CD4-positive, alpha-beta T cell treated with Interleukin-1 beta for 1 hour (primary cell): ENCODE results near the gene SLC9A3.
A peak's percentile ranks its signal among the peaks of the same experiment; 100 is the strongest.

Experiments
- DNase-seq, 2 donors: peaks; one replicate each; pipeline ENCODE4 v3.0.0-alpha.2; 2020 to 2022

Gene SLC9A3

DNA sequence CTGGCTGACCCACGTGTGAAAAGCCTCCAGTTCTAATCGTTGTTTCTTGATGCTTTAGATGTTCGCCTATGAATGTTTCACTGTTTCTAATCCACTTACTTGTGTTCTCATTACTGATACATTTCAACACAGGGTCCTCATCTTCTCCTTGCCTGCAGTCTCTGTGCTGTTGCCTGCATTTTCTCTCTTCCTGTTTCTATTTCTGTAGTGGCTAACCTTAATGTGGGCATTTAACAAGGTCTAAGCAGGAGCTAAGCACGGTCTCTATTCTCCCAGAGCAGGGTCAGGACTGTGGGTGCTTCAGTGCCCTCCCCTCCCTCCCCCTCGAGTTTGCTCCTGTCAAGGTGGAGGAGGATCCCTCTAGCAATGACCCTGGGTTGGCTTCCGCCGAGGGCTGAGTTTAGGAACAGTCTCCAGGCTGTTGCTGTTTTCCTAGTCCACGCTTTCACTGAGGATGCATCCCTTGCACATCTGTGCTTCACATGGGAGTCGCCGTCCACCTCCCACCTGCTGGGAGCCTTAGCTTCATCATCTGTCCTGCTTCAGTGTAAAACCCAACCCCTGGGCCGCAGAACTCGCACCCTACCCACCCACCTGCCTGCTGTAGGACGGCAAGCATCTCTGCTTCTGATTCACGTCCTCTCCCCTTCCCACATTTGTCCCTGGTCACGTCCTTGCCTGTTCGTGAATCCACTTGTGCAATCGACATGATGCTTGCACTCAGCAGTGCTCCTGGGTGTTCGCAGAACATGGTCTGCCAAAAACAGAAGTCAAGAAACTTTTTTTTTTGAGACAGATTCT, 83.6 kb downstream of the SLC9A3 start:
- DNase-seq, result no peak

DNA sequence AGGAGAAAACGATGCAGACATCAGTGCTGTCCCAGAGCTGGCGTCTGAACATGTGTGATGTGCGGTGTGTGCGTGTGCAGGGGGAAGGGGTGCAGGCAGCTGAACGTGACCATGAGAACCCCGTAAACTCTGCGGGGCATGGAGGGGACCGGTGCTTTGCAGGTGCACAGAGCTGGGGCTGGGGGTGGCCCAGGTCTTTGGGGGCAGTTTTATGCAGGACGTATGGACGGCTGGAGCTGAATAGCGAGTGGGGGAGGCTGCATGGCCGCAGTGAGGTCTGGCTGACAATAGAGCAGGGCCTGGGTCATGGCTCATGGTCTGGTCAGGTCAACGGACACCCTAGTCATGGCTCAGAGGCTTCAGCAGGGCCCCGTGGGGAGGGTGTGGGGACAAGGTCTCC, 84.6 kb downstream of the SLC9A3 start:
- no peak for DNase-seq

DNA sequence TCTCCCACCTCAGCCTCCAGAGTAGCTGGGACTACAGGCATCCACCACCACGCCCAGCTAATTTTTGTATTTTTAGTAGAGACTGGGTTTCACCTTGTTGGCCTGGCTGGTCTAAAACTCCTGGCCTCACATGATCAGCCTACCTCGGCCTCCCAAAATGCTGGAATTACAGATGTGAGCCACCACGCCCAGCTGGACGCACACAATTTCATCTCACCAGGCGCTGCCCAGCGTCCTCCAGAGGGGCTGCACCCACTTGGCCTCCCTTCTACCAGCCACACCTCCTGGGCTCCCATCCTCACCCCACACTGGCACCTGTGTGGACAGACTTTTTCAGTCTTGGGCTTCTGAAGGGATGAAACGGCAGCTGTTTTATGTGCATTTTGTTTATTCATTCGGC, 85.1 kb downstream of the SLC9A3 start:
- DNase-seq, result no peak

- no peak for DNase-seq
Observed at GRCh38 chr5:438481-438981, 85.7 kb downstream of the SLC9A3 start.

GRCh38 chr5:437281-437771, 86.9 kb downstream of the SLC9A3 start:
- DNase-seq, result no peak

DNA sequence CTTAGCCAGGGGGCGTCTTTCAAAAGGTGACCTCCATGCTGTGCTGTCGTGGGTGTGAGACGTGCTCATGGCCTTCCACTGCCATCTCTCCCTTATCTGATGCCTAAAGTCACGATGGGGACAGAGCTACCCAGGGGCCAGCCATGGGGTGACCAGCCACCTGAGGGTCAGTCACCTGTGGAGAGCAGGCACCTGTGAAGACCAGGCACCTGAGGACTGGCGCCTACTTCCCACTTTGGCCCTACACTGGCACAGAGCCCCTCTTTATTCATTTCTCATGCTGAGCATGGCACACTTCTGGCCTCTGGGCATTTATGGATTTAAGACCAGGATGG, 87.6 kb downstream of the SLC9A3 start:
- DNase-seq, result no peak

DNA sequence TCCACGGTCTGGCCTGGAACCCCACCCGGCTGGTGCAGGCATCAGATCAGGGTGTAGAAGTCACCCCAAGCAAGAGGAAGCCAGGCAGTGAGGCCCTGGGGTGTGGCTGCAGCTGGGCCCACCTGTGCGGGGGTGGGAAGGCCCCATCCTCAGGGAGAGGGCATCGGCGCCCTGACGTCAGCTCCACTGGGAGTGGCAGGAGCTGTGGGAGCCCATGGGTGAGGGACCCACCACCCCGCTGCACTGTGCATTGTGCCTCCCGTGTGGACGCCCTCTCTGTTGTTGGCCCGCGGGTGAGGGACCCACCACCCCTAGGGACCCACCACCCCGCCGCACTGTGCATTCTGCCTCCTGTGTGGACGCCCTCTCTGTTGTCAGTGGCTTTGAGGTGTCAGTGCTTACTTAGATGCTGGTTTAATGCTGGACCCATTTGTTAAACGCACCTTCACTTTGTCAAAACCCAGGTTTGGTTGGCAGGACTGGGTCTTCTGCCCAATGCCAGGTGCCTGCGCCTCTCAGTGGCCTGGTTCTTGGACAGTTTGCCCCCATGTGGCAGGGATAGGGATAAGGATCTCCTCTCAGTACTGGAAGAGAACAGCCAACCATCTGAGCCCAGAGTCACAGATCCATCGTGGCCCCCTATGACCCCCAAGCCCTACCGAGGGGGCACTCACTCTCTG, 88.1 kb downstream of the SLC9A3 start:
- no peak for DNase-seq

GRCh38 chr5:435156-435790, 89.0 kb downstream of the SLC9A3 start:
- no peak for DNase-seq

DNA sequence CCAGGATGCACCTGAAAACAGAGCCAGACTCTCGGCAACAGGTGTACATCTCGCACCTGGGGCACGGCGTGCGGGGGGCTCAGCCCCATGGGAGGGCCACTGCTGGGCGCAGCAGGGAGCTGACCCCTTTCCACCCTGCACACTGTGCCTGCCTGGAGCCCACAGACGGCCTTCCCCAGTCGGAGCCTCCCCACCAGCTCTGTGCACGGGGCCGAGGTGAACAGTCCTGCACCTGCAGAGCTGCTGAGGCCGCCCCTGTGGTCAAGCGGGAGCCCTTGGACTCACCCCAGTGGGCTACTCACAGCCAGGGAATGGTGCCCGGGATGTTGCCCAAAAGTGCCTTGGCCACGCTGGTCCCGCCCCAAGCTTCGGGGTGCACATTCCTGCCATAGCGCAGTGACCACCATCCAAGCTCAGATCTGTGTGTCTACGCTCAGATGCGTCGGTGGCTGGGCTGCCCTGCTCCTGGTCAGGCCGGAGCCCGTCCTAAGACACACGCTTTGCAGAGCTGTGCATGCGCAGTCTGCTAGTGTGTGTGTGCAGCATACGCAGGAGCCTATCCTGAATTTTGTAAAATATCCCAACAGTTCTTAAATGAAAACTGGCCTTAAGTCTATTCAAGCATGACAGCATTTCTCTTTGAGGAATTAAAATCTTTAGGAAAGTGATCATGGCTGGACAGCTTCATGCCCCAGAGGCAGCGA, 89.7 kb downstream of the SLC9A3 start:
- DNase-seq, result no peak

- no peak for DNase-seq
Observed at GRCh38 chr5:433836-434235, 90.4 kb downstream of the SLC9A3 start.

DNA sequence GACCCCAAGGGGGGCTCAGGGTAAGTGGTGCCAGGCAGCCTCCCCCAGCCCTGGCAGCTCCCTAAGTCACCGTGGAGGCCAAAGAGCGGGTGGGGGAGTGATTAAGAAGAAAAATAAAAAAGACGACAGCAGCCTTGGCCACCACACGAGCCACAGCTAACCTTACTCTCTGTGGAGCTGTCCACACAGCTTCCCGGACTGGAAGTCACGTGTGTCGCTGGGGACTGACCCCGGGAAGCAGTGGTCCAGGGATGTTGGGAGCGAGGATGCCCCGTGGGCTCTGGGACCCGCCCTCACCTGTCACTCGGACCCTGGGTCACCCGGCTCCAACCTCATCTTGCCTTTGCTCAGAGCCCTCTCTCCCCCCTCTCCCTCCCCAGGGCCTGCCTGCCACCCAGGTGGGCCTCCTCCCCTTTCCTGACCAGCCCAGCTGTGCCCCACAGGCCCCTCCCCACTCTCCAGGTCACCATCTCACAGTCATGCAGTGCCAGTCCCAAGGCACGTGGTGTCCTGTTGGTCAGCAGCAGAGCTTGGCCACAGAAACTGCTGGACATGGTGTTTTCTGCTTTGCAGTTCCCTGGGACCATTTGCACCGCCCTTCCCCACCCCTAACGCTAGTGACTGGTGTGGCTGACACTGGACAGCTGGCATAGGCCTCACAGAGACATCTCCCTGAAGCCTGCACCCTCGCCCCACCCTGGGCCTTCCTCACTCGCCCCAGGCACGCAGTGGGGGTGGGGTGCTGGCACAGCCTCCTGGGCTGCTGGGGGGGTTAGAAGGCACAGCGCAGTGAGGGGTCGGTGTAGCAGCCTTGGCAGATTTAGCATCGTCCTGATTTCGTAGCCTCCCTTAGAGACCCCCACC, 91.1 kb downstream of the SLC9A3 start:
- DNase-seq, result no peak

DNA sequence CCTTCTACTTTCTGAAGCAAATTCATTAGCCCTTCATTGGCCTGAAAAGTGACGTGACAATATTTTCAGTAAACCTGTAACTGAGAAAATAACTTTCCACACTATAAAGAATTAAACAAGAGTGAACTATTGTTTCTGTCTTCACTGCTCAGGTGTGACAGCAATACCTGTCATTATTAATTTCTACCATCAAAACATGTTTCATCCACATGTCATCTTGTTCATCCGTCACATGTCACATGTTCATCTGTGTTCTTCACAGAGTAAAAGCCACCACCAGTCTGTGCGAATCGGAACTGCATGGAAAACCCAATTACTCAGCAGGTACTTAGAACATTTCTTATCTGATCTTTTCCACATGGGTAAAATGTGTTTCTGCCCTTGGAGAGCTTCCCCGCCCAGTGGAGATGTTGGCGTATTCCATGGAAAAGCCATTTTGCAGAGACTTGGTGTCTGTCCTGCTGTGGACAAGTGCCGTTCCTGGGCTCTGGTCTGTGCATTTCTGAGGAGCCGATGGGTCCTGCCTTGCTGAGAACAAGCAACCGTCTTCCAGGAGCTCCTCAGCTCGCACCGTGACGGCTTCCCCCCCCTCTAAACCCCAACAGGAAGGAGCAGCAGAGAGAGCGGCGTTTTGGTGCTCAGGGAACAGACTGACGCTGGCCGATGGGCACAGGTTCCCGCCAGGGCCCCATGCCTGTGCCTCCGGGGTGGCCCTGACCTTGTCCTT, 91.9 kb downstream of the SLC9A3 start:
- no peak for DNase-seq

DNA sequence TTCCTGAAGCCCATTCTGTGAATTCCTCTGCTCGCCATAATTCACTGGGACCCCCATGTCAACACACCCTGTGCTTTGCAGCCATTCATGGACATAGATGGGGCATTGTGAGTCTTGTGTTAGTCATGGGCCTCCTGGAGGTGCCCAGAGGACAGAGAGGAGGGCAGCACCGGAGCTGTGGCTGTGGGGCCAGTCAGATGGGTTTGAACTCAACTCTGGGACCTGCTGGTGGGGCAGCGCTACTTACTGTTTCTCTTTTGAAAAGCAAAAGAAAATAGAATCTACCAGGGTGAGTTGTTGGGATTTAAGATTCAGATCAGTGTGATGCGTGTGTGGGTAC, 92.6 kb downstream of the SLC9A3 start:
- no peak for DNase-seq

- peak; percentile 24 to 38 for DNase-seq
Observed at GRCh38 chr5:431001-431710, 93.1 kb downstream of the SLC9A3 start.

- no peak for DNase-seq
Observed at GRCh38 chr5:430214-430925, 93.9 kb downstream of the SLC9A3 start.

- DNase-seq, result no peak
Observed at GRCh38 chr5:429453-430188, 94.6 kb downstream of the SLC9A3 start.

DNA sequence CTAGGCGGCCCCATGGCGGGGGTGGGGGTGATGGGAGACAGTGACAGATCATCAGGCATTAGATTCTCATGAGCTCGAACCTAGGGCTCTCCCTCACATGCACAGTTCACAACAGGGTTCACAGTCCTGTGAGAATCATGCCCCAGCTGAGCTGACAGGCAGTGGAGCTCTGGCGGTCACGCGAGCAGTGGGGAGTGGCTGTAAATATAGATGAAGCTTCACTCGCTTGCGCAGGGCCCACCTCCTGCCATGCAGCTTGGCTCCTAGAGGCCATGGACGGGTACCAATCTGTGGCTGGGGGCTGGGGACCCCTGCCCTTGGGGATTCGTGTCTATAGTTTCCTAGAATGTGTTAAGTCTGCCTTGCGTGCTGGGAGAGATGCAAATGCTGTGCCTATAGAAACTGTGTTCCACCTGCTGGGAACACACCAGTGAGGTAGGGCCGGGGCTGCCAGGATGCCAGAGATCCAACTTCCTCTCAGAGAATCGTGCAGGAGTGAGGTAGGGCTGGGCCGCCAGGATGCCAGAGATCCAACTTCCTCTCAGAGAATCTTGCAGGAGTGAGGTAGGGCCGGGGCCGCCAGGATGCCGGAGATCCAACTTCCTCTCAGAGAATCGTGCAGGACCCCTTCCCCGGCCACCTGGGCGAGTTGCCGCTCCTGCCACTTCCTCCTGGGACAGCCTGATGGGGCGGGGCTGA, 95.3 kb downstream of the SLC9A3 start:
- no peak for DNase-seq

DNA sequence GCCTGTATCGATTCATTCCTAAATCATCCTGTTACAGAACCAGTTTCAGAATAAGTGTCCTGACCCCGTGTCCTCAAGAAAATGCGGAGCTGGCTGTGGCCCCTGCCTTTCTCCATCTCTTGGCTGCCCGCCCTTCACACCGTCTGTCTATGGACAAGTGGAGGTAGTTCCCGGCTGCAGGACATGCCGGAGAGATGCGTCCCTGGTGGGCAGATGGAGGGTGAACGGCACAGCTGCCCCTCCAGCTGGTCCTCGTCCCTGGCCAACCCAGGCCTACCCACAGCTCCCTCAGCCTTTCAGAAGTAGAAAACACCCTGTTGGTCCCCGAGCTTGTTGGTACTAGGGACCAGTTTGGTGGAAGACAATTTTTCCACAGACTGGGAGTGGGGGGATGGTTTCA, 96.0 kb downstream of the SLC9A3 start:
- DNase-seq, result no peak
